K562 (cell line): ENCODE results near the gene CALU. TPM values are rescaled to one million over a fixed set of nuclear protein-coding genes. Genes with fewer than 3 reads are reported as not detected.

Source experiments
- ATAC-seq: fragments of 200-7000 bp; cut with Tn5 transposase; 3 replicates; pipeline ENCODE4 v1.9.1; 2020; ENCODE audit warnings: moderate library complexity
- BruUV-seq: library from RNA; stranded (reverse); fragments of 400-500 nt; replicated peaks from 2 replicates; lab custom pipeline; 2021; lab: Mats Ljungman, UMichigan
- CTCF ChIA-PET: fragments of 300-600 bp; formaldehyde crosslinking; extraction: SDS; loops from one replicate; lab custom pipeline; 2021; ENCODE audit warnings: low intra/inter-chr PET ratio; lab: Yijun Ruan, JAX
- POLR2A ChIA-PET: fragments of 300-600, 350-650 bp; sonication (Branson Sonifier 250); formaldehyde crosslinking; extraction: SDS; loops from one replicate; lab custom pipeline; 2021; ENCODE audit warnings: antibody characterized with exemption, inconsistent platforms; lab: Yijun Ruan, JAX
- DNase-seq, 4 experiments: peaks; one replicate each; pipeline versions ENCODE4 v3.0.0 to v3.0.0-alpha.2; 2011 to 2018; ENCODE audit warnings: low spot score in 3 of 4, mixed read lengths in 3 of 4; ENCODE audit errors: extremely low read depth in 1 of 4
- FAIRE-seq: peaks from 2 replicates; lab custom pipeline; 2011; peaks lifted over from hg19 to GRCh38; lab: Jason Lieb, UNC
- H2AFZ ChIP-seq: 2 replicates; pipeline ENCODE4 v1.6.0; 2011; ENCODE audit warnings: low read depth, low read length, control low read depth, inconsistent platforms
- H3K27ac ChIP-seq: fragments of 200-600 bp; 3 replicates; pipeline ENCODE4 v1.8.0; 2011; ENCODE audit warnings: low read depth, mild to moderate bottlenecking, control low read depth, inconsistent platforms, low read length, moderate library complexity, mixed read lengths; ENCODE audit errors: extremely low read depth
- H3K27me3 ChIP-seq, 2 experiments: fragments of 300-600 bp in 1 of 2; 2 replicates in 1 of 2; 3 replicates in 1 of 2; pipeline versions ENCODE4 v1.6.0 to v1.8.0; 2011; ENCODE audit warnings: inconsistent platforms in 2 of 2, low read length in 2 of 2, mild to moderate bottlenecking in 1 of 2, mixed read lengths in 1 of 2, moderate library complexity in 1 of 2; ENCODE audit not compliant: control insufficient read depth in 2 of 2, insufficient read depth in 2 of 2
- H3K36me3 ChIP-seq: fragments of 300-600 bp; 3 replicates; pipeline ENCODE4 v1.8.0; 2011; ENCODE audit warnings: mild to moderate bottlenecking, low read length, inconsistent platforms; ENCODE audit not compliant: control insufficient read depth, insufficient read depth
- H3K4me1 ChIP-seq, 2 experiments: fragments of 200-600 bp in 1 of 2; replicated peaks in 1 of 2; 2 replicates in 1 of 2; 3 replicates in 1 of 2; pipeline versions ENCODE4 v1.5.1 to v1.8.0; 2011; ENCODE audit warnings: inconsistent platforms in 2 of 2, low read length in 2 of 2, mild to moderate bottlenecking in 1 of 2, mixed read lengths in 1 of 2, moderate library complexity in 1 of 2; ENCODE audit not compliant: control insufficient read depth in 2 of 2, insufficient read depth in 2 of 2
- H3K4me2 ChIP-seq: 2 replicates; pipeline ENCODE4 v1.6.1; 2011; ENCODE audit warnings: low read length, control low read depth, inconsistent platforms, mixed read lengths; ENCODE audit not compliant: insufficient read depth
- H3K4me3 ChIP-seq: fragments of 200-600 bp; sonication (generic), shearing (Covaris generic); 2 replicates; pipeline ENCODE4 v1.5.1; 2016; ENCODE audit warnings: control low read depth, inconsistent platforms
- H3K79me2 ChIP-seq: fragments of 200-600 bp; 3 replicates; pipeline ENCODE4 v1.8.0; 2011; ENCODE audit warnings: low read length, inconsistent platforms; ENCODE audit not compliant: control insufficient read depth, insufficient read depth
- H3K9ac ChIP-seq, 2 experiments: 2 replicates each; pipeline versions ENCODE4 v1.6.0 to v1.6.1; 2011; ENCODE audit warnings: low read depth in 2 of 2, low read length in 2 of 2, control low read depth in 1 of 2, inconsistent platforms in 1 of 2, mild to moderate bottlenecking in 1 of 2, mixed read lengths in 1 of 2; ENCODE audit not compliant: insufficient read depth in 1 of 2
- H3K9me1 ChIP-seq: one replicate; pipeline ENCODE4 v1.6.0; 2011; ENCODE audit warnings: inconsistent platforms, mild to moderate bottlenecking, low read length, moderate library complexity; ENCODE audit not compliant: control insufficient read depth, insufficient read depth
- H3K9me3 ChIP-seq: replicated peaks from 2 replicates; pipeline ENCODE4 v1.5.1; 2011; ENCODE audit warnings: low read depth, low read length, inconsistent platforms; ENCODE audit not compliant: control insufficient read depth, insufficient read depth
- H4K20me1 ChIP-seq: replicated peaks from 2 replicates; pipeline ENCODE4 v1.6.1; 2011; ENCODE audit warnings: low read length, inconsistent platforms, mixed read lengths; ENCODE audit not compliant: control insufficient read depth, insufficient read depth
- AFF4 ChIP-seq: sonication (generic); formaldehyde crosslinking; IDR thresholded peaks from 2 replicates; pipeline ENCODE4 v1.8.0; 2023; ENCODE audit warnings: mild to moderate bottlenecking, missing genetic modification reagents
- EGR1 ChIP-seq: fragments of 450-650 bp; conservative IDR thresholded peaks from 2 replicates; pipeline ENCODE4 v1.6.1; 2017; ENCODE audit warnings: mild to moderate bottlenecking
- WGBS: fragments of 100-300 bp; shearing (Covaris generic); methylation state at CpG from one replicate; pipeline ENCODE4 v1.1.6; 2016; ENCODE audit warnings: low coverage, mixed read lengths; ENCODE audit not compliant: insufficient coverage; ENCODE audit errors: missing lambda C conversion rate; 5-methylcytosine and 5-hydroxymethylcytosine counted together
- in situ Hi-C: fragments of 300-500 bp; cut with MboI; formaldehyde crosslinking; loops from 4 replicates; pipeline ENCODE4 v1.15.0; 2018; ENCODE audit warnings: inconsistent platforms, mixed read lengths
- intact Hi-C: fragments of 100-400 bp; cut with micrococcal nuclease; formaldehyde crosslinking; loops from 2 replicates; pipeline ENCODE4 v1.14.2; 2022
- polyA plus RNA-seq, 8 experiments: library from polyadenylated mRNA; depleted of rRNA in 4 of 8; stranded (reverse) in 5 of 8; unstranded in 3 of 8; fragments of >200 nt; fragmentation: Nextera tagmentation in 2 of 8; fragmentation: Illumina TruSeq in 1 of 8; extraction: Ambion mirVana in 2 of 8; extraction: Trizol in 1 of 8; gene quantifications; 2 replicates each; pipeline versions ENCODE4 v1.2.1 to v1.2.3, GENCODE V29; 2011 to 2014; ENCODE audit warnings: inconsistent platforms in 1 of 8, missing spikeins in 1 of 8
- total RNA-seq, 7 experiments: library from RNA; depleted of rRNA in 6 of 7; stranded (reverse); fragments of >200 nt in 6 of 7; fragmentation: Illumina TruSeq in 2 of 7; extraction: Trizol in 2 of 7; gene quantifications; 2 replicates each; pipeline versions ENCODE4 v1.2.1 to v1.2.3, GENCODE V29; 2011 to 2021; ENCODE audit warnings: low replicate concordance in 1 of 7

The CALU gene
- total and polyA plus RNA-seq, 9 of the 15 experiments (the other 6 are each of a cell fraction or from before 2014, with no cell fraction given), result 166 to 286 (median 215) TPM

- in situ Hi-C loops, result no loop called here
- Histone ChIP-seq H3K9ac (peak overlapping the region in 1 of 2 experiments; percentile 62; a peak in 1 of 4 replicates), H3K4me1 (peaks cover 18 to 19% of the 10 kb centered on the region in 2 experiments; a peak in 4 of 5 replicates), H3K27ac (no peak overlapping the region), H3K9me3 (no peaks in the 10 kb centered on the region), H3K4me2 (no peak overlapping the region), H3K36me3 (peaks cover 68% of the 10 kb centered on the region), H3K27me3 (no peaks in the 10 kb centered on the region), H4K20me1 (no peaks in the 10 kb centered on the region), H3K9me1 (peaks cover 6% of the 10 kb centered on the region), H3K79me2 (no peaks in the 10 kb centered on the region), H3K4me3 (no peak overlapping the region), H2AFZ (no peak overlapping the region)
- BruUV-seq, result no TSS peak
- TF ChIP-seq AFF4 (CRISPR knock-in tag) (no peak), EGR1 (peak; percentile 34; the same call in 1 of the 2 replicates)
- POLR2A ChIA-PET, result interaction anchor here (0.8 to 1.6 kb wide), 4 partner anchors 10 to 22 kb away, joined by 3 to 15 read pairs (median 4); no protein-coding TSS in a partner anchor
- 59% methylated on average over 3 of the region's 3 CpGs for WGBS
- intact Hi-C loops, result no loop called here
- DNase-seq (peak in 2 of 4 experiments; percentile 48 to 54), FAIRE-seq (no peak), ATAC-seq (no peak; the same call in none of the 3 replicates)
- CTCF ChIA-PET, result no interaction called here
Measured at GRCh38 chr7:128809363-128809762, 70.2 kb downstream of the CALU start.
